ENCODE data around the gene CAPN2.

- no peak for TF ChIP-seq CTCF (IDR thresholded peaks at IDR 0.05 in 8 of 11, conservative IDR thresholded peaks at IDR 0.05 in 3 of 11)
- TF ChIP-seq POLR2AphosphoS5 (IDR thresholded peaks at IDR 0.05) = no peak
Observed at GRCh38 chr1:223730479-223731132, 18.3 kb downstream of the CAPN2 start.

Measured in spleen (tissue), 7 donors.